GM23338 (cell line): Measurements from ENCODE around the gene TMEM37. TPM values are rescaled to one million over a fixed set of nuclear protein-coding genes. Genes with fewer than 3 reads are reported as not detected.

Experiments
- CTCF ChIP-seq, 2 experiments: fragments of 200-600 bp in 1 of 2; sonication (generic) in 1 of 2; conservative IDR thresholded peaks; 2 replicates each; pipeline versions ENCODE4 v1.5.1 to v1.6.1; 2016 to 2017; ENCODE audit warnings: antibody characterized with exemption in 2 of 2, low read depth in 2 of 2, mild to moderate bottlenecking in 2 of 2, moderate library complexity in 1 of 2
- ETS1 ChIP-seq: IDR thresholded peaks from 2 replicates; pipeline ENCODE4 v1.6.1; 2016; ENCODE audit warnings: antibody characterized with exemption
- EZH2phosphoT487 ChIP-seq: fragments of 200-600 bp; sonication (generic); IDR thresholded peaks from one replicate; pipeline ENCODE4 v1.8.1; 2018; ENCODE audit warnings: antibody characterized with exemption; ENCODE audit not compliant: unreplicated experiment
- POLR2AphosphoS5 ChIP-seq: IDR thresholded peaks from 2 replicates; pipeline ENCODE4 v1.6.1; 2016; ENCODE audit warnings: antibody characterized with exemption, low read depth
- ZNF114 ChIP-seq: fragments of 250-450 bp; sonication (Bioruptor Pico); IDR thresholded peaks from 2 replicates; pipeline ENCODE4 v1.5.0; 2020; ENCODE audit warnings: mild to moderate bottlenecking, moderate library complexity
- ZNF331 ChIP-seq: fragments of 250-450 bp; sonication (Bioruptor Pico); IDR thresholded peaks from 2 replicates; pipeline ENCODE4 v1.5.0; 2020; ENCODE audit warnings: low read depth, mild to moderate bottlenecking, moderate library complexity
- ZNF462 ChIP-seq: fragments of 250-450 bp; sonication (Bioruptor Pico); IDR thresholded peaks from 2 replicates; pipeline ENCODE4 v1.5.0; 2020; ENCODE audit warnings: mild to moderate bottlenecking, moderate library complexity
- polyA plus RNA-seq: library from polyadenylated mRNA; unstranded; fragments of >200 nt; fragmentation: Nextera tagmentation; extraction: Ambion mirVana; gene quantifications from 2 replicates; pipeline ENCODE4 v1.2.1, GENCODE V29; 2016
- total RNA-seq: library from RNA; depleted of rRNA; stranded (reverse); fragments of >200 nt; shearing (Covaris generic); gene quantifications from 2 replicates; pipeline ENCODE4 v1.2.3, GENCODE V29; 2014

TMEM37 gene
- total and polyA plus RNA-seq, 2 experiments from 2014 or later, result 8.6 to 8.8 TPM

GRCh38 chr2:119439574-119440500 is 8.2 kb downstream of the TMEM37 start (continued):
- TF ChIP-seq ZNF462 (CRISPR knock-in tag) (no peak), POLR2AphosphoS5 (no peak), ETS1 (no peak), EZH2phosphoT487 (no peak), ZNF114 (CRISPR knock-in tag) (no peak), CTCF (conservative IDR thresholded peaks at IDR 0.05; ENCODE audit: low read depth in 2 of 2) (no peak), ZNF331 (CRISPR knock-in tag) (no peak)
